NCI-H446 treated with DMSO at 0.1 percent for 48 hours (cell line): Measurements from ENCODE around the gene MTG2.

Source experiments
- DNase-seq: peaks from one replicate; lab custom pipeline; 2025; lab: John Stamatoyannopoulos, UW

The MTG2 gene, protein sequence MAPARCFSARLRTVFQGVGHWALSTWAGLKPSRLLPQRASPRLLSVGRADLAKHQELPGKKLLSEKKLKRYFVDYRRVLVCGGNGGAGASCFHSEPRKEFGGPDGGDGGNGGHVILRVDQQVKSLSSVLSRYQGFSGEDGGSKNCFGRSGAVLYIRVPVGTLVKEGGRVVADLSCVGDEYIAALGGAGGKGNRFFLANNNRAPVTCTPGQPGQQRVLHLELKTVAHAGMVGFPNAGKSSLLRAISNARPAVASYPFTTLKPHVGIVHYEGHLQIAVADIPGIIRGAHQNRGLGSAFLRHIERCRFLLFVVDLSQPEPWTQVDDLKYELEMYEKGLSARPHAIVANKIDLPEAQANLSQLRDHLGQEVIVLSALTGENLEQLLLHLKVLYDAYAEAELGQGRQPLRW

GRCh38 chr20:62182469-62183425 is at the start of gene MTG2:
TSS of gene MTG2 (plus strand) at chr20:62183028. CDS start at chr20:62193421, 10,393 bp downstream.
- peak; percentile 90 for DNase-seq

DNA sequence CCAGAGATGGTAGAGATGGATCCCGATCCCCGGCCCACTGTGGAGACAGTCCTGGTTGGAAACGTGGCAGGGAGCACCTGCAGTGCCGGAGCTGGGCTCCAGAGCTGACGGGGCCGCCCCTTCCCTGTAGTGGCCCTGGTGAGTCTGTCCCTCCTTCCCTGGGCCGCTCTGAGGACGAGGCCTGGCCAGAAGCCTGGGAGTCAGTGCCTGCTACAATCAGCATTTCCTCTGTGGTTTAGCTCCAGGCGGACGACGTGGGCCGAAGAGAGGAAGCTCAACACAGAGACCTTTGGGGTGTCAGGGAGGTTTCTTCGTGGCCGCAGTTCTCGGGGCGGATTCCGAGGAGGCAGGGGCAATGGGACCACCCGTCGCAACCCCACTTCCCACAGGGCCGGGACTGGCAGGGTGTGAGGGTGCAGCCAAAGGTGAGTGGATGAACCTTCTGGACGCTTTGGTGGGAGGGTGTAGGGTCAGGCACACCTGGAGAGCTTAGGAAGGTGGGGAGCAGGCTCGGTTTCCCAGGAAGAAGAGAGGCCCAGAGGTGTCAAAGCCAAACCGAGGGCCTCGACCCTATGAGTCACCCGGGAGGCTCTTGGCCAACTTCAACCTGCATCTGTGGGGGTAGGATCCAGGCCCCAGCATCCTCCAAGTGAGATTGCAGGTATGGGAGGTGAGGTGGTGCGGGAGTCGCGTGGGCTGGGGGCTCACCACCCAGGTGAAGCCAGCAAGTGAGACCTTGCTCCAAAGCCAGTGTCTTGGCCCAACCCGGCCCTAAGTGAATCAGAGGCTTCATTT is 49.6 kb upstream of the MTG2 start:
- no peak for DNase-seq

DNA sequence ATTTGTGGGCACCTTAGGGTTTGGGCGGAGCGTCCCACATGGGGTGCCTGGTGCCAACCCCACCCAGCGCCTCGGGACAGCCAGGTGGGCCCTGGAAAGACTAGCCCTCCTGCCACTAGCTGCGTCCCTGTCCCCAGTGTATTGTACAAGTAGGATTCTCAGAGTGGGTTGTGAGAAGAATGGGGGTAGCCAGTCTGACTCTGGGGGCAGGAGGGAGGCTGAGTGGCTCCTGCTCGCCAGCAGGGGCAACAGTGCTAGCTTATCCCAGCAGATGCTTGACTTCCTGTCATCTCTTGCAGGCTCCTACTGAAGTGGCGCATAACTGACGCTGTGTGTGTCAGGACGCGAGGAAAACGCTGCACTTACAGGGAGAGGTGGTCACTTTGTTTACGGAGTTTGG is 49.0 kb upstream of the MTG2 start:
- no peak for DNase-seq

- DNase-seq, result no peak
Measured at GRCh38 chr20:62134735-62135231, 48.0 kb upstream of the MTG2 start.

- DNase-seq, result no peak
Measured at GRCh38 chr20:62135573-62136266, 47.1 kb upstream of the MTG2 start.

DNA sequence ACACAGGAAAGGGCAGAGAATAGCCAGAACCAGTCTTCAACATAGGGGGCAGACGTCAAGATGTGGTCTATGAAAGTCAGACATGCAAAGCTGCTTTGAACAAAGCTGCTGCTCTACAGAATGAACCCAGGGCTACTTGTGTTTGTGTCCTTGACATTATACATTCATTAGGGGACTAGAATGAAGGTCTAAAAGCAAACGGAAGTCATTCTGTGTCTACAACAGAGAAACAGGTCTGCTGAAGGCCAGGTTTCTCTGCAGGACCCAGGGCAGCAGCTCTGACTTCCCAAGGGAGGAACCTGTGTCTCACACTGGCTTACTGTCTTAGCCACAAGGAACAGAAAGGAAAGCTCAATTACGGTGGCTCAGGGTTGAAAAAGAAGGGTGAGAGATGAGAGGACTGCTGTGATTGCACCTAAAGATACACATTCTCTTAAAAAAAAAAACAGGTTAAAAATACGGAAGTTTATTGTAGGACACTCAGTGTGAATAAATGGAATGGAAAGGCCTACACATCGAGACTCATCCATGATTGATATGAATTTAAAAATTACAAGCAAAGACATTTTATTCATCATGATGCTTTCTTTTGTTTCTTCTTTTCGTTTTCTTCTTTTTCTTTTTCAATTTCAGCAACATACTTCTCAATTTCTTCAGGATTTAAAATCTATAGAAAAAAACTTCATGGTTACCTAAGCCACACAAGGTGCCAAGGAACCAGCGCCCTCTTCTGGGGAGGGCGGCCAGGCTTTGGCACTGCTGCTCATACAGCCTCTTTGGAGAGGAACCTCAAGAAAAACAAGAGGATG is 46.3 kb upstream of the MTG2 start:
- peak; percentile 24 for DNase-seq

DNA sequence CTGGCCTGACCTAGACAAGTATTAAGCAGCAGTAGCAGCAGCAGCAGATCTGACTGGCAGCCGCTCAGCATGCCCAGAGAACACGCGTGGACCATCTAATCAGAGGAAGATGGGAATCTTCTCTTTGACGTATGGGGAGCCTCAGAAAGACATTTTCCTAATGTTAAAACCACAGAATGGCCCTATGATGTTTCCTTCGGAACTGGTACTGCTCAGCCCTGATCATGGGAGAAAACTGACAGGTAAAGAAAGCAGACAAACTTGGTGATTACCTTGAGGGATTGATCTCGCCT is 45.8 kb upstream of the MTG2 start:
- no peak for DNase-seq

GRCh38 chr20:62137478-62138203 is 45.2 kb upstream of the MTG2 start:
- no peak for DNase-seq

- no peak for DNase-seq
Measured at GRCh38 chr20:62138204-62138543, 44.7 kb upstream of the MTG2 start.

DNA sequence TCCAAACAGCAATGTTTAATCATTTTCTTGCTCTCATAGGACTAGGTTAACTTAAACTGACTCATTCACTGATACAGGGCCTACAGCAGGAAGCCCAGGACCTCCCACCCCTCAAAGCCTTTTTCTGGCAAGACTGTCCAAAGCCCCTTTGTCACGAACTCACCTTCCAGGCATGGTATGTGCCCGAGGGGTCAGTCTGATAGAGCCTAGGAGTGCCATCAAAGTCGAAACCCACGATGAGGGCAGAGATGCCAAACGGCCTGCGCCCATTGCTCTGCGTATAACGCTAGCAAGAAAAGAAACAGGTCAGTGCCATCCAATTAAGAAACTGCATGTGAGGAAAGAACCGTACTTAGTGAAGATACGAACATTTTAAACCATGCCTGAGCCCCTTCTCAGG is 43.9 kb upstream of the MTG2 start:
- DNase-seq, result no peak

GRCh38 chr20:62139636-62140035 is 43.2 kb upstream of the MTG2 start:
- DNase-seq, result no peak

DNA sequence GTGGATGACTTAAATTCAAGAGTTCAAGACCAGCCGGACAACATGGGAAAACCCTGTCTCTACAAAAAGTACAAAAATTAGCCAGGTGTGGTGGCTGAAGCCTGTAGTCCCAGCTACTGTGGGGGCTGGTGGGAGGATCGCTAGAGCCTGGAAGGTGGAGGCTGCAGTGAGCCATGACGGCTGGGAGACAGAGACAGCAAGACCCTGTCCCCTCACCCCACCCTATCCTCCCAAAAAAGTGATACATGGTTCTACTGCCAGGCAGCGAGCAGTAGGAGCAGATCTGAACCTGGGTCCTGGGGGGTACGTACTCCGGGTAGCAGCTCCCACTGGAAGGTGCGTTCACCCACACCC is 41.8 kb upstream of the MTG2 start:
- no peak for DNase-seq

- no peak for DNase-seq
Measured at GRCh38 chr20:62141397-62142251, 41.2 kb upstream of the MTG2 start.

DNA sequence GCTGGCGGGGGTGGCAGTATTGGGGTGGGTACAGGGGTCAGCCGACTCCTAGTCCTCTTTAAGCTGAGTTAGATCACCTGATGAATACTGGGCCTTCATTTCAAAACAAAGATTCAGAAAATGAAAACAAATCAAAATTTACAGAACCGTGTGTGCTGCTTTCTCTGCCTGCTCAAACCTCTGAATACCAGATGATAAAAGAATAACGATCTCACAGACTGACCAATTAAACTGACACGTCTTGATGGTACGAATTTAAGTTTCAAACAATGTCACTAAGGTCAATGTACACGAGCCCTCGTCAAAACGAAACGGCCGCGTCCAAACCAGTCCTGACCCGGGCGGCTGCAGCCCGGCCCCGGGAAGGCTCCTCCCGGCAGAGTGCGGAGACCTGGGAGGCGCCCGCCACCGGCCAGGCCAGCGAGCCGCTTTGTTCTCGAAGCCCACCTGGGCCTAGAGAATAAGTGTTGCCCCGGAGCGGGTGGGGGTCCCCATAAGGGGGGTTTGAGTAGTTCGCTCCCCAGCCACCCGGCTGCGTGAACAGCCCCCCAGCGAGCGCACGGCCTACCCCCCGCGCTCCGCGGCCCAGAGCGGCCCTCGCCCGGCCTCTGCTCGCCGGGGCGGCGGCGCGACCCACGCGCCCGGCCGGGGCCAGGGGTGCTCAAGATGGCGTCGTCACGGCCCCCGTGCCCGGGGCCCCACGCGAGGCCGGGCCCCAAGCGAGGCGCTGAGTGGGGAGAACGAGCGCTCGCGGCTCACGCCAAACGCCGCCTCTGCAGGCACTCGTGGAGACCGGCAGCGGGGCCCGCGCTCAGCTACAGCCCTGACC is 40.4 kb upstream of the MTG2 start:
- no peak for DNase-seq

DNA sequence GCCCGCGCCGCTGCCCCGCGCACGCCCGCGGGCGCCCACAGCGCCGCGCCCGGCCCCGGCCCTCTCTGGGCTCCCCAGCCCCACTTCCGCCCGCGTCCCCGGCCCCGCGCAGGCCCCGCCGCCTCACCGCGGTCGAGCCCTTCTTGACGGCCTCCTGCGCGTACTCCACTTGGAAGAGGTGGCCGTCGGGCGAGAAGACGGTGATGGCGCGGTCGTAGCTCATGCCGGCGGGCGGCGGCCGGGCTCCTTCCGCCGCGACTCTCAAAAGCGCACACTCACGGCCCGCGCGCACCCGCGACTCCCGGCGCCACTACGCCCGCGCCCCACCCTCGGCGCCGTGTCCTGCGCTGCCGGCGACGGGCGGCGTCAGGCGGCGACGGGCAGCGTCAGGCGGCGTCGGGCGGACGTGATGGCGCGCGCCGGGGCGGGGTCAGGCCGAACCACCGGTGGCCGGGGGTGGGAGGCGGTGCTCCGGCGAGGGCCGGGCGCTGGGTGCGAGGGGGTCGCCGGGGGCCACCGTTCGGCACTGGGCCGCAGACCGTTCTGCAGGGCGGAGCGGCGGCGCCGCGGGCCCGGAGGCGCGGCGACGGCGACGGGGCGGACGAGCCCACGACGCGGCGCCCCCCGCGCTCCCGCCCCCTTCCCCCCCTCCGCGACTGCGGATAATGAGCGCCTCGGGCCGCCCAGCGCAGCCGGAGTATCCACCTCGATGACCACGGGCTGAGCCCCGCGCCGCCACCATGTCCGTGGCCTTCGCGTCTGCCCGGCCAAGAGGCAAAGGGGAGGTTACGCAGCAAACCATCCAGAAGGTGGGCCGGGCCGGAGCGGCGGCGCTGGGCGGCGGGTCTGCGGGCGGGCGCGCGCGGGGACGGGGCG is 39.5 kb upstream of the MTG2 start, which contains the start of the genes PSMA7 and SS18L1:
TSS of gene PSMA7 (minus strand) at position 314 of the 876 bp plus-strand sequence. CDS start at position 223, 91 bp downstream.
TSS of gene SS18L1 (plus strand) at position 689 of the 876 bp plus-strand sequence. CDS start at position 741, 52 bp downstream.
- peak; percentile 68 for DNase-seq

DNA sequence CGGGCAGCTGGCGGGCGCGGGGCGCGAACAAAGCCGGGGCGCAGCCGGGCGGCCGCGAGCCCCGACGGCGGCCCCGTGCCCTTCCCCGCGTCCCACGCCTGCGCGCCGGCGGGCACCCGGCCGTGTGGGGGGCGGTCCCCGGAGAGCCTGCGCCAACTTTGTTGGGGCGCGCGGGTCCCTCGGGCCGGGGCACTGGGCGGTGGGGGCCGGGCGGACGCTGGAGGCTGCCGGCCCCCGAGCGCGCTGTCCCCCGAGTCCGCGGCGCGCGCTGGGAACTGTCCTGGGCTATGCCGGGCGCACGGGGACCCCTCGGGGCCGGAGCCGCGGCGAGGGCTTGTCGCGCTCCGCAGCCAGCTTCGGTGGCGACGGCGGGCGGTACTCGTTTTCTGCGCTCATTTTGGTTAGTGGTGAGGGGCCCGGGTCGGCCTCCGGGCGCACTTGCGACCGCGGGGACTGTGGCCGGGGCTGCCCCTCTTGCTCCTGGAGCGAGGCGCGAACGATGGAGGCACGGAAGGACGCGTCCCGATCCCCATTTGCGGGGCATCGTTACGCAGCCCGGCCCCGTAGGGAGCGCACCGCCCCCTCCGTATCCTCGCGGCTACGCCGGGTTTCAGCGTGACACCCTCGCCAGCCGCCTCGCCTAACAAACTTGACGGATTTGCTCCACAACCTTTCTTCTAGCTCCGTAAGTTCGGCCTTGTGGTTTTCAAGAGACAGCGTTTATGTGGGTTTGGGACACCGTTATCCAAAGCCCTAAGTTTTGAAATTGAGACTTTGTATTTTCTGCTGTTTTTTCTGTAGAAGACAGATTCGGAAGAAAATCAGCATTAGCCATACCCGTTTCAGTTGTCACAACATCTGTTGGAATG is 38.6 kb upstream of the MTG2 start:
- DNase-seq, result no peak
